ENCODE results near the gene ELP5.

The ELP5 gene

DNA sequence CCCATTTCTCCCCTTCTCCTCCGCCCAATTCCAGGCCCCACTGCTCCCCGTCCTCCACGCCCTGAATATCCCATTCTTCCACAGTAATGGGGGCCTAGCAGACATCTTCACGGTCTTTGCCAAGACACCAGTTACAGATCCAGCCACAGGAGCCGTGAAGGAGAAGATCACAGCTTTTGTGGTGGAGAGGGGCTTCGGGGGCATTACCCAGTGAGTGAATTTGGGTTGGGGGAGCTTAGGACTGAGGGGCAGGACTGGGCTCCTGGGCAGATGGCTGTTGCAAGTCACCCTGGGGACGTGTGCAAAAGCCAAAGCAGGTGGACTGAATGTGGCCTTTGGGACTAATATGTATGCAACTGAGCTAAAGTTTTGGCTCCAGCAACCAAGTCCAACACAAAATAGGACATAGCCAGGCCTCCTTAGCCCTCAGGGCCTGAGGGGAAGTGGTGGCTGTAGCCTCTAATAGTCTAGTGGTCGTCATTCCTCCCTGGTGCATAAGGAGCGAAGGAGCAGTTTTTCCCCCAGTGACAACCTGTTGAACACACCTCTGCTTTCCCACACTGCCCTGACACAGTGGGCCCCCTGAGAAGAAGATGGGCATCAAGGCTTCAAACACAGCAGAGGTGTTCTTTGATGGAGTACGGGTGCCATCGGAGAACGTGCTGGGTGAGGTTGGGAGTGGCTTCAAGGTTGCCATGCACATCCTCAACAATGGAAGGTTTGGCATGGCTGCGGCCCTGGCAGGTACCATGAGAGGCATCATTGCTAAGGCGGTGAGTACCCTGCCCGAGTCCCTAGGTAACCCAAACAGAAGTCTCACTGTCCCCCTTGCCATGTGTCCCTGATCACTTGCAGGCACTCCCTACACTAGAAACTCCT is 29.7 kb upstream of the ELP5 start:
- TF ChIP-seq, protein P1, sequence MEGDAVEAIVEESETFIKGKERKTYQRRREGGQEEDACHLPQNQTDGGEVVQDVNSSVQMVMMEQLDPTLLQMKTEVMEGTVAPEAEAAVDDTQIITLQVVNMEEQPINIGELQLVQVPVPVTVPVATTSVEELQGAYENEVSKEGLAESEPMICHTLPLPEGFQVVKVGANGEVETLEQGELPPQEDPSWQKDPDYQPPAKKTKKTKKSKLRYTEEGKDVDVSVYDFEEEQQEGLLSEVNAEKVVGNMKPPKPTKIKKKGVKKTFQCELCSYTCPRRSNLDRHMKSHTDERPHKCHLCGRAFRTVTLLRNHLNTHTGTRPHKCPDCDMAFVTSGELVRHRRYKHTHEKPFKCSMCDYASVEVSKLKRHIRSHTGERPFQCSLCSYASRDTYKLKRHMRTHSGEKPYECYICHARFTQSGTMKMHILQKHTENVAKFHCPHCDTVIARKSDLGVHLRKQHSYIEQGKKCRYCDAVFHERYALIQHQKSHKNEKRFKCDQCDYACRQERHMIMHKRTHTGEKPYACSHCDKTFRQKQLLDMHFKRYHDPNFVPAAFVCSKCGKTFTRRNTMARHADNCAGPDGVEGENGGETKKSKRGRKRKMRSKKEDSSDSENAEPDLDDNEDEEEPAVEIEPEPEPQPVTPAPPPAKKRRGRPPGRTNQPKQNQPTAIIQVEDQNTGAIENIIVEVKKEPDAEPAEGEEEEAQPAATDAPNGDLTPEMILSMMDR (IDR thresholded peaks at IDR 0.05; ENCODE audit: low read length) = no peak
- no peak for TF ChIP-seq EZH2 (IDR thresholded peaks at IDR 0.05; ENCODE audit: borderline replicate concordance, low read length)
- H3K79me2 ChIP-seq (ENCODE audit: insufficient read depth, low read length) = no peaks in the 10 kb centered on the region
- H3F3A ChIP-seq (ENCODE audit: insufficient read depth, low read length) = no peaks in the 10 kb centered on the region; the same call in 1 of the 2 replicates
- no peak overlapping the region for H3K4me2 ChIP-seq (ENCODE audit: low read length)
- no peak overlapping the region for H3K9ac ChIP-seq (ENCODE audit: low read length)
- peak overlapping the region; percentile 44 for H3K27ac ChIP-seq (ENCODE audit: low read depth, low read length, poor library complexity, severe bottlenecking)
- H3K9me2 ChIP-seq (ENCODE audit: low read depth, low read length) = no peaks in the 10 kb centered on the region
- H3K4me3 ChIP-seq (ENCODE audit: low read depth, low read length, poor library complexity, severe bottlenecking) = no peak overlapping the region
- no peaks in the 10 kb centered on the region for H4K20me1 ChIP-seq (ENCODE audit: insufficient read depth, low read length)
- H3K36me3 ChIP-seq (ENCODE audit: insufficient read depth, low read length) = peaks cover 59% of the 10 kb centered on the region
- peaks cover 21% of the 10 kb centered on the region for H3K4me1 ChIP-seq (ENCODE audit: insufficient read depth, low read length, severe bottlenecking)
- no peak overlapping the region for H2AFZ ChIP-seq (ENCODE audit: low read length)
- H3K27me3 ChIP-seq (ENCODE audit: insufficient read depth, low read length) = no peaks in the 10 kb centered on the region
- H3K9me3 ChIP-seq (ENCODE audit: low read length) = no peaks in the 10 kb centered on the region

DNA sequence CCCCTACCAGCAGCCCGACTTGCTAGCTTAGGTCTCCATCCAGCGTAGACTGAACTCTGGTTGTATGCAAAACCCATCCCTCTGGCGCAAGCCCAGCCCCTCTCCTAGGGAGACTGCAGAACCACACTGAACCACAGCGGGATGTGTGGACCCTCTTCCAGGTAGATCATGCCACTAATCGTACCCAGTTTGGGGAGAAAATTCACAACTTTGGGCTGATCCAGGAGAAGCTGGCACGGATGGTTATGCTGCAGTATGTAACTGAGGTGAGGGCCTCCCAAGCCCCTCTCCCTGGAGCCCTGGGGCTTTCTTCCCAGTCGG is 29.1 kb upstream of the ELP5 start:
- no peak overlapping the region for H3K27ac ChIP-seq (ENCODE audit: low read depth, low read length, poor library complexity, severe bottlenecking)

DNA sequence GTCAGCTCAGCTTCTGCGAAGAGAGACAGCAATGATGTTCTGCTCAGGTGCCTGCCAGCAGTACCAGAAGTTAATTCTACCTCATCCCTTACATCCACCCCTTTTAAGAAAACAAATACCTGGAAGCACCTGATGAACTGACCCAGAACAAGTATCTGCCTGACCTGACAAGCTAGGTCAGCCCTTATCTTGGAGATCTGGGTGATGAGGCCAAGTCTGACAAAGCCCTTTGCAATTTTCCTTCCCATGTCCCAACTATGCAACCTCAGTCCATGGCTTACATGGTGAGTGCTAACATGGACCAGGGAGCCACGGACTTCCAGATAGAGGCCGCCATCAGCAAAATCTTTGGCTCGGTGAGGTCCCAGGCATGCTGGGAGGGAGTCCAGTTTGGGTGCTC is 28.6 kb upstream of the ELP5 start:
- no peak overlapping the region for H3K27ac ChIP-seq (ENCODE audit: low read depth, low read length, poor library complexity, severe bottlenecking)
- no peak overlapping the region for H3K4me3 ChIP-seq (ENCODE audit: low read depth, low read length, poor library complexity, severe bottlenecking)
- H2AFZ ChIP-seq (ENCODE audit: low read length) = no peak overlapping the region
- H3K27me3 ChIP-seq (ENCODE audit: insufficient read depth, low read length) = no peaks in the 10 kb centered on the region
- H3K79me2 ChIP-seq (ENCODE audit: insufficient read depth, low read length) = no peaks in the 10 kb centered on the region
- H4K20me1 ChIP-seq (ENCODE audit: insufficient read depth, low read length) = no peaks in the 10 kb centered on the region
- TF ChIP-seq EZH2 (IDR thresholded peaks at IDR 0.05; ENCODE audit: borderline replicate concordance, low read length) = no peak
- TF ChIP-seq, protein P1 (IDR thresholded peaks at IDR 0.05; ENCODE audit: low read length) = no peak
- no peaks in the 10 kb centered on the region; the same call in 1 of the 2 replicates for H3F3A ChIP-seq (ENCODE audit: insufficient read depth, low read length)
- no peak overlapping the region for H3K9ac ChIP-seq (ENCODE audit: low read length)
- H3K4me2 ChIP-seq (ENCODE audit: low read length) = no peak overlapping the region
- H3K36me3 ChIP-seq (ENCODE audit: insufficient read depth, low read length) = peaks cover 70% of the 10 kb centered on the region
- peaks cover 16% of the 10 kb centered on the region for H3K4me1 ChIP-seq (ENCODE audit: insufficient read depth, low read length, severe bottlenecking)
- no peaks in the 10 kb centered on the region for H3K9me2 ChIP-seq (ENCODE audit: low read depth, low read length)
- no peaks in the 10 kb centered on the region for H3K9me3 ChIP-seq (ENCODE audit: low read length)

More for the DNA sequence above, 29.1 kb upstream of the ELP5 start:
- H3K9ac ChIP-seq (ENCODE audit: low read length) = no peak overlapping the region
- no peaks in the 10 kb centered on the region for H3K9me2 ChIP-seq (ENCODE audit: low read depth, low read length)
- no peak overlapping the region for H3K4me3 ChIP-seq (ENCODE audit: low read depth, low read length, poor library complexity, severe bottlenecking)
- H3K9me3 ChIP-seq (ENCODE audit: low read length) = no peaks in the 10 kb centered on the region
- H2AFZ ChIP-seq (ENCODE audit: low read length) = no peak overlapping the region
- no peaks in the 10 kb centered on the region for H3K27me3 ChIP-seq (ENCODE audit: insufficient read depth, low read length)
- peaks cover 18% of the 10 kb centered on the region for H3K4me1 ChIP-seq (ENCODE audit: insufficient read depth, low read length, severe bottlenecking)
- no peak overlapping the region for H3K4me2 ChIP-seq (ENCODE audit: low read length)
- no peaks in the 10 kb centered on the region for H4K20me1 ChIP-seq (ENCODE audit: insufficient read depth, low read length)
- TF ChIP-seq, protein P1 (IDR thresholded peaks at IDR 0.05; ENCODE audit: low read length) = no peak
- no peak for TF ChIP-seq EZH2 (IDR thresholded peaks at IDR 0.05; ENCODE audit: borderline replicate concordance, low read length)
- H3K79me2 ChIP-seq (ENCODE audit: insufficient read depth, low read length) = no peaks in the 10 kb centered on the region
- peaks cover 65% of the 10 kb centered on the region for H3K36me3 ChIP-seq (ENCODE audit: insufficient read depth, low read length)
- no peaks in the 10 kb centered on the region; the same call in 1 of the 2 replicates for H3F3A ChIP-seq (ENCODE audit: insufficient read depth, low read length)
